Stimulated activated effector memory CD8-positive, alpha-beta T cell treated with anti-CD3 and anti-CD28 coated beads, Interleukin-12 subunit alpha, Interleukin-12 subunit beta, amount 100 ng/mL, for 72 hours (primary cell): ENCODE results near the gene GTF2F2.

Experiments
- ATAC-seq: fragments of 150-1000 bp; cut with Tn5 transposase; 2 replicates; pipeline ENCODE4 v1.10.0; 2021
- DNase-seq, 2 donors: peaks; one replicate each; pipeline ENCODE4 v3.0.0; 2021 to 2022; ENCODE audit warnings: low spot score in 2 of 2
- H3K27ac Mint-ChIP-seq: one replicate; pipeline ENCODE4 v1.8.0; 2022; ENCODE audit warnings: mild to moderate bottlenecking, mixed read lengths
- H3K36me3 Mint-ChIP-seq: one replicate; pipeline ENCODE4 v1.8.0; 2022; ENCODE audit warnings: mild to moderate bottlenecking, mixed read lengths
- H3K4me1 Mint-ChIP-seq: one replicate; pipeline ENCODE4 v1.8.0; 2022; ENCODE audit warnings: mixed read lengths
- H3K4me3 Mint-ChIP-seq: one replicate; pipeline ENCODE4 v1.8.0; 2022; ENCODE audit warnings: mild to moderate bottlenecking, mixed read lengths
- H3K9me3 Mint-ChIP-seq: one replicate; pipeline ENCODE4 v1.8.0; 2022; ENCODE audit warnings: mixed read lengths

The GTF2F2 gene

DNA sequence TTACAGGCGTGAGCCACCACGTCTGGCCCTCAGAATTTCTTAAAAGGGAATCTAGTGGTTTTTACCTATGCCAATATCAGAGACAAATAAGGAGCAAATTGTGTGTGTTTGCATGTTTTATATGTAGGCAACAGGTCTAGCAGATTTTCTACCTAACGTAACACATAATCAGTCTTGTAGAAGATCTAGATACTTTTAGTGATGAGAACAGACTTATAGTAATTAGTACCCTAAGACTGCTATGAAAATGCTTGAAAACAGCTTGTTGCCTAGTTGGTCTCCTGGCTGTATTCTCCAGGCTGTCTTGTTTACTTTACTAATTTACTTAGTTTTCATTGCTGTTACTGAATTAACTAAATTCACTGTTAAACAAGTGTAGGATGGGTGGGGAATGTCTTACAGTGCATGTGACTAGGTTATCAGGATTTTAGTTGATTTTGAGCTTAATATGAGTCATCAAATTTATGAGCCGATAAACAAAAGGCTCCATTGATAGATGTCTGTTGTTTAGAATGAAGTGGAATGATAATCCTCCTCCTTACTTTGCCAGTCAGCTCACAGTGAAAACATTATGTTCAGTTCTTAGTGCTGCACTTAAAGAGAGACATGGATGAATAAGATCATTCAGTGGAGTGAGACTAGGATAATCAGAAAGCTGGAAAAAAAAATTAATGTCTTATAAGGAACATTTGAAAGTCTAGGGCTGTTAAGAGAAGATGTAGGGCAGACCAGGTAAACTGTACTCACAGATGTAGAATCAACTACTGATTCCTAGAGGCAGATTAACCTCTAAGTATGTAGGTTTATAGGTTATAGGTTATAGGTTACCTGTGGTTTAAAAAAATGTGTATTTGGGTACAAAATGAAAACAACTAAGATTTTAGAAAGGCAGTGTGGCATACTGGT lies 22.4 kb downstream of the GTF2F2 start:
- Mint-ChIP-seq H3K4me3 (no peak overlapping the region), H3K27ac (peak overlapping the region; percentile 46), H3K36me3 (peaks cover 31% of the 10 kb centered on the region), H3K9me3 (no peaks in the 10 kb centered on the region), H3K4me1 (peaks cover 28% of the 10 kb centered on the region)
- DNase-seq, result no peak
- ATAC-seq, result no peak

DNA sequence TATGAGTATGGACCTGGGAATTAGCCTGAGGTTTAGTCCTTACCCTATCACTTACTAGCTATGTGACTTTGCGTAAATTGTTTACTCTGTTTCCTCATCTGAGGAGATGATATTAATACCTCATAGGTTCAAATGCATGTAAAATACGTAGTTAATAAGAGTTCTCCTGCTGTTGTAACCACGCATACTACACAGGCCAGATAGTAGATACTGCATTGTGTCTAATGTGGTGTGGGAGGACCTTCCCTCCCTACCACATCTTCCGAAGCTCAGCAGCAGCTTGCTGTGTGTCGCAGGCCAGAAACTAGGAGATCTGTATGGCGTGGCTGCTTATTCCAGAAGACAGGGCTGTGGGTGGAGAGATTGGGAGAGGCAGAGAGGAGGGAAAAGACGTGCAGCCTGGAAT lies 23.0 kb downstream of the GTF2F2 start:
- Mint-ChIP-seq H3K36me3 (peaks cover 25% of the 10 kb centered on the region), H3K27ac (no peak overlapping the region), H3K4me1 (peaks cover 28% of the 10 kb centered on the region), H3K4me3 (no peak overlapping the region), H3K9me3 (no peaks in the 10 kb centered on the region)
- ATAC-seq, result no peak
- no peak for DNase-seq

DNA sequence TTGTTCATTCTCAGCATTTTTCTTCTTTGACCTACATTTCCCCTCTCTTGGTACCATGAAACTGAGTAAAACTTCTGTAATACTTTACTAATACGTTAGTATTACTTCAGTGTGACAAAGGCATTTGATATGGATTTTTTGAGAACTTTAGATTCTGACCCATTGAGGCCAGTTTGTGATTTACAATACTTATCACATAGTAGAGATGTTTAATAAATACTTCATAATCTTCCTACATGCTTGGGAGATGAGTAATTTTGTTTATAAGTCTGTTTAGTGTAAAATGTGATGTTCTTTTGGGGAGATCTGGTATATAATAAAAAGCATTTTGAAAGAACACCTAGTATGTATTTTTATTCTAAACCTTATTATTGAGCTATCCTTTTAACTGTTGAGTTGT lies 29.7 kb downstream of the GTF2F2 start:
- H3K27ac Mint-ChIP-seq, result no peak overlapping the region
- no peak for ATAC-seq
- H3K9me3 Mint-ChIP-seq, result no peaks in the 10 kb centered on the region
- DNase-seq, result no peak
- peaks cover 35% of the 10 kb centered on the region for H3K36me3 Mint-ChIP-seq
- H3K4me1 Mint-ChIP-seq, result peaks cover 10% of the 10 kb centered on the region
- H3K4me3 Mint-ChIP-seq, result no peak overlapping the region

DNA sequence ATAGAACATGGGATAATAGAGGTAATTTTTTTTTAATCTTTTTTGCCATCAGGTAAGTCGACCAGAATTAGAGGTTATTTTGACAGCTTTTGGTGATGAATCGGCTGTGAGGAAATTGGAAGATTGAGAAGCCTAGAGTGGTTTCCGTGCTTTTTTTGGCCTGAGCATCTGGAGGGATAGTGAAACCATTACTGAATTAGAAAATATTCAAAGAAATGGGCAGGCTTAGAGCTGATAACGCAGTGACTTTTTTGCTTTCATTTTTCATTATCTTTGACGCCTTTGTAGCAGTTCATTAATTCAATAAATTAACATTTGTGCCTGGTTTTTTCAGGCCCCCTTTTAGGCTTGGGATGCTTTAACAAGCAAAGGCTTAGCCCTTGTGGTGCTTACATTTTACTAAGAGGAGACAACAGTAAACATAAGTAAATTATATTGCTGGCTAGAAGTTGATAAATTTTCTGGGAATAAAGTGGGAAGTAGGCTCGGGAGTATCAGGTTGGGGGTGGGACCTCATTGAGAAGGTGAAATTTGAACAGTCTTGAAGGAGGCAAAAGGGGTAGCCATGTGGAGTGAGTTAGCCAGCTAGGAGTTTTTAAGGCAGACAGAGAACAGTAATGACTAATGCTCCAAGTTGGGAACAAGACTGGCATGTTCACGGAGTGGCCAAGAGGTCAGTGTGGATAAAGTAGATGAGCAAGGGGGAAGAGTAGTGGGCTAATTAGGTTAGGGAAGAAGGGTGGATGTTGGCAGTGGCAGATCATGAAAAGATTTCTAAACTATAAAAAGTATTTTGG lies 36.5 kb downstream of the GTF2F2 start:
- Mint-ChIP-seq H3K9me3 (peaks cover 5% of the 10 kb centered on the region), H3K4me3 (no peak overlapping the region), H3K36me3 (peaks cover 77% of the 10 kb centered on the region), H3K4me1 (peaks cover 6% of the 10 kb centered on the region), H3K27ac (no peak overlapping the region)
- no peak for DNase-seq
- ATAC-seq, result no peak

DNA sequence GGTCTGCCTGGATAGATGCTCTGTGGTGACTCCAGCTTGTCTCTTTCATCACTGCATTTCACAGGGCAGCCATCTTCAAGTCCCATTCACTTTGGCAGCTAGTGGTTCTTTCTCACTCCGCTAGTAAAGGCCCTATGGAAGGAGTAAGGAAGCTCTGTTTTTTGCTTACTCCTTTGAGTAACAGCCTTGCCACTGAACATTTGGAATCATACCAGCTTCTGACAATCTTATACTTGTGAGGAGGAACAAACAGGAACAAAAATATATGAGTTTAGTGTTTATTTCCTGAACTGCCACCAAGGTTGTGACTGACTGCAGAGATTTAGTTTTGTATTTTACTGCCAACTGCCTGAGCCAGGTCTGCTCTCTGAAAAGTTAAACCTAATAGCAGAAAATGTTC lies 41.9 kb downstream of the GTF2F2 start:
- H3K9me3 Mint-ChIP-seq, result peaks cover 5% of the 10 kb centered on the region
- DNase-seq, result no peak
- peaks cover 41% of the 10 kb centered on the region for H3K36me3 Mint-ChIP-seq

DNA sequence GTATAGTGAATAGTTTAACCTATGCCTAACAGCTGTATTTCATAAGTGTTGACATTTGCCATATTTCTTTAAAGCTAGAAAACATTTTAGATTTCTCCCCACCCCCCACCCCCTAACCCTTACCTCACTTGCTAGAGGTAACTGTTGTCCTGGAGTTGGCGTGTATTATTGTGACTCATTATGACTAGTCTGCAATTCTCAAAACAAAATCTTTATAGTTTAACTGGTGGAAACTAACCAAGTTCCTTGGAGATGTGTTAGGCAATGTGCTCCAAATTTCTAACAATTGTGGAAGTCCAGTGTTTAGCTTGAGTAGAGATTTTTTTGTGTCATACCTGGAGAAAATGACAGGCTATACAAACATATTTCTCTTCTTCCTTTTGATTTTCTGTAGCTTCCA lies 42.5 kb downstream of the GTF2F2 start:
- H3K36me3 Mint-ChIP-seq, result peaks cover 35% of the 10 kb centered on the region
- H3K4me3 Mint-ChIP-seq, result no peak overlapping the region
- no peak overlapping the region for H3K27ac Mint-ChIP-seq
- peaks cover 5% of the 10 kb centered on the region for H3K9me3 Mint-ChIP-seq
- no peaks in the 10 kb centered on the region for H3K4me1 Mint-ChIP-seq
- DNase-seq (no peak), ATAC-seq (peak; percentile 53)

More for the DNA sequence above, 41.9 kb downstream of the GTF2F2 start:
- Mint-ChIP-seq H3K27ac (no peak overlapping the region), H3K4me3 (no peak overlapping the region), H3K4me1 (peaks cover 1% of the 10 kb centered on the region)
- no peak for ATAC-seq

DNA sequence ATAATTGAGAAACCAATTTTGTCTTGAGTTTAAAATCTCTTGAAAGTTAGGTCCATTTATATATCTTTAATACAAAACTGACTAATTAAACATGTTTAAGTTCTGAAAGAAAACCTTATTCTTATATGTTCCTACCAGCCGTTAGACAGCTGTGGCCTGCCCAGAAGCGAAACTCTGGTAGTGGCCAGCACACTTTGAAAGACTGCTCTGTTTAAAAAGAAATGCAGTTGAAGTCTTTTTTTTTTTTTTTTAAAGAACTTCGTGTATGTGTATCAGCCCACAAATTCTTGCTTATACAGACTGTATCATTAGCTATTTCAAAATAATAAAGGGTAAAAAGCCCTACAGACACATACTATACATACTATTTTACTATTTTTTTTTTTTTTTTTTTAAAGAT lies 46.5 kb downstream of the GTF2F2 start:
- H3K4me1 Mint-ChIP-seq, result peaks cover 6% of the 10 kb centered on the region
- peak overlapping the region; percentile 17 for H3K27ac Mint-ChIP-seq
- DNase-seq, result no peak
- no peak for ATAC-seq
- no peak overlapping the region for H3K4me3 Mint-ChIP-seq
- no peaks in the 10 kb centered on the region for H3K9me3 Mint-ChIP-seq
- H3K36me3 Mint-ChIP-seq, result peaks cover 10% of the 10 kb centered on the region

DNA sequence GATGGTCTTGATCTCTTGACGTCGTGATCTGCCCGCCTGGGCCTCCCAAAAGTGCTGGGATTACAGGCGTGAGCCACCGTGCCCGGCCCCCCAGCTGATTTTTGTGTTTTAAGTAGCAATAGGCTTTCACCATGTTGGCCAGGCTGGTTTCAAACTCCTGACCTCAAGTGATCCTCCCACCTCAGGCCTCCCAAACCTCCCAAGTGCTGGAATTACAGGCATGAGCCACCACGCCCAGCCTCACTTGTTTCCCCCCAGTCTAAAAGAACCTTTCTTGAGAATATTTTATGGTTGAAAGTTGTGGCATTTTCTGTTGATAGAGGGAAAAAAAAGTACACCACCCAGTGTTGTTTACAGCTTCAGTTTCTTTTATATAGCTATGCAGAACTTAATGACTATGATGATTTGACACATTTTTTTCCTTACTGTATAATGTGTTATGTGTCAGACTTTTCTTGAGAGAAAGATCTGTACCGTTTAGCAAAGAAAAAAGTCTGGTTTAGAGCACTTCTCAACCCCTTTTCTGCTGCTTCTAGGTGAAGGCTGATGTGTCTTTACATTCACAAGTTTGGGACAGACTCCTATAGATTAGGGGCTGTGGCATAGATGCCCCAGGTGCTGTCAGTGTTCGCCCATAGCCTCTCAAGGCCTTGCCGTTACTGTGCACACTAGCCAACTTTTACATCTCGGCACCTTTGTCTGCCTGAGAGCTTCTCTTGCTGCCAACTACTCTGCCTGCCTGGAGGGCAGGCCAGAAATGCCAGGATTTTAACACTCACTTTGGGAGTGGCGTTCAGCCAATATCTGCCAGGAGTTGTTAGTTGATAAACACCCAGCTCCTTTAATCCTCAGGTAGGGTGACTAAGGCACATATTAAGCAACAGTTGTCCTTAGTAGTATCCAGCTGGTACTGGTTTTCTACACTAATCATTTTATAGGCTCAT lies 47.6 kb downstream of the GTF2F2 start:
- Mint-ChIP-seq H3K36me3 (peaks cover 10% of the 10 kb centered on the region), H3K4me1 (peaks cover 6% of the 10 kb centered on the region), H3K27ac (no peak overlapping the region), H3K9me3 (no peaks in the 10 kb centered on the region), H3K4me3 (no peak overlapping the region)
- ATAC-seq, result no peak
- DNase-seq, result no peak

DNA sequence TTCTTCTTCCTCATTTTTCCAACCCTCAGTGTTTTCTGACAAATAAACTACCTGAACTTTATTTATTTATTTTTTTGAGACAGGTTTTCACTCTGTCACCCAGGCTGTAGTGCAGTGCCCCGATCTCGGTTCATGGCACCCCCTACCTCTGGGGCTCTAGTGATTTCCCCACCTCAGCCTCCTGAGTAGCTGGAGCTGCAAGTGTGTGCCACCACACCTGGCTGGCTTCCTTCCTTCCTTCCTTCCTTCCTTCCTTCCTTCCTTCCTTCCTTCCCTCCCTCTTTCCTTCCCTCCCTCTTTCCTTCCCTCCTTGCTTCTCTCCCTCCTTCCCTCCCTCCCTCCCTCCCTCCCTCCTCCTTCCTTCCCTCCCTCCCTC lies 48.2 kb downstream of the GTF2F2 start:
- Mint-ChIP-seq H3K4me1 (peaks cover 6% of the 10 kb centered on the region), H3K36me3 (peaks cover 11% of the 10 kb centered on the region), H3K4me3 (no peak overlapping the region), H3K27ac (no peak overlapping the region), H3K9me3 (no peaks in the 10 kb centered on the region)
- ATAC-seq, result no peak
- no peak for DNase-seq

DNA sequence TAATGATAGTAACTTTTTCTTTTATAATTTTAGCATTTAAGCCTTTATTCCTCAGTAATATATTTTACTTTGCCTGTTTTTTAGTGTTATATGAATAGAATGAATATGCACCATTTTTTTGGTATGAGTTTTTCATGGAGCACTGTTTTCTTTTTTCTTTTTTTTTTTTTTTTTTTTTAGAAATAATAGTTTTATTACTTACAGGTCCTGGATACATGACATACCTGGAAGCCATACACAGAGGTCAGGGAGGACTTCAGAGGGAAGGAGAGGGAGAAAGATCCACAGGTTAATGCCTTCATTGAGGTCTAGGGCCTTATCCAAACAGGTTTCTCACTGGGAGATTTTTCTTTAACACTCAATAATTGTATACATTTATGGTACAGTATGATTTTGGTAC lies 54.2 kb downstream of the GTF2F2 start:
- Mint-ChIP-seq H3K36me3 (peaks cover 14% of the 10 kb centered on the region), H3K9me3 (no peaks in the 10 kb centered on the region), H3K4me1 (peaks cover 17% of the 10 kb centered on the region), H3K4me3 (no peak overlapping the region), H3K27ac (no peak overlapping the region)
- ATAC-seq, result no peak
- DNase-seq, result no peak

DNA sequence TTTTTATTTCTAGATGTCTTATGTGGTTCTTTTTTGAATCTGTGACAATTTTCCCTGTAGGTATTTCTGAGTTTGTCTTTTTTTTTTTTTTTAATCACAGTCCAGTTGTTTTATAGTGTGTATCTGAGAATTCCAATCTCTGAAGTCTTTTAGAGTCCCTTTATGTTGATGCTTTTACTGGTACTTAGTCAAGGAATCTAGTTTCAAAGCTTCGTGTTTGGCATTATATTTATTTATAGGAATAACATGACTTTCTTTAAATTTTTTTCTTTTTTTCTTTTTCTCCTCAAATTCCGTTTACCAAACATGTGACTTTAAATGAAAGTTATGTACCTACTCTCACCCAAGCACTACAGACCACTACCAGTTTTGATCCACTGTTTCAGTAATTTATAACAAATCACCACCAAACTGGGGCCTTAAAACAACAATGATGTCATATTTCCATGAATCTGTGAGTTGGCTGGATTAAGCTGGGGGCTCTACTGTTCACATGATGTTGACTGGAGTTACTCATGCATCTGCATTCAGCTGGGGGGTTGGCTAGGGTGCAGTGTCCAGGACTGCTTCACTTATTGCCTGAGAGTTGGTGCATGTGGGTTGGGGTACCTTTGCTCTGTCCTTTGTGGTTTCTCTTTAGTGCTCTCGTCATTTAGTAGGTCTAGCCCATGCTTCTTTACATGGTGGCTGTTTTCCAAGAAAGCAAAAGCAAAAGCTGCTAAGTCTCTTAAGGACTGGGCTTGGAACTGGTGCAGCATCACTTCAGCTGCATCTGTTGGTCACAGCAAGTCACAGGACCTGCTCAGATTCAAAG lies 58.2 kb downstream of the GTF2F2 start:
- Mint-ChIP-seq H3K9me3 (no peaks in the 10 kb centered on the region), H3K27ac (no peak overlapping the region), H3K36me3 (peaks cover 15% of the 10 kb centered on the region), H3K4me3 (no peak overlapping the region), H3K4me1 (peaks cover 11% of the 10 kb centered on the region)
- ATAC-seq (peak; percentile 86), DNase-seq (no peak)

DNA sequence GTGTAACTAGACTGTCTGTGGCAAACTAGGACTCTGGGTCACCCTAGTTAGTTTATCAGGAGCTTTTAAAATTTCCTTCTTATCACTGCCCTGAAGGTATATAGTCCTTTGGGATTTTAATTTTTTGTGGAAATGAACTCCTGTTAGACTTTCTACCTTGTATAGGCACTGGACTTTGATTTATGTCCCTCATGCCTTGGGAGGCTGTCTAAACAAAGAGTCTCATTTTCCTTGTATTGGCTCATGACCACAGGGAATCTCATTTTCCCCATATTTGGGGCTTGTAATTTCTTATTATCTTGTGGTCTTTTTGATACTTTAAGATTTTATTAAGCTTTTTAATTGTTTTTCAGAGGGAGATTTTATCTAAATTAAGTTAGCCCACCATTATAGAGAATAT lies 59.1 kb downstream of the GTF2F2 start:
- no peak for ATAC-seq
- DNase-seq, result no peak
- Mint-ChIP-seq H3K36me3 (peaks cover 17% of the 10 kb centered on the region), H3K27ac (no peak overlapping the region), H3K4me3 (no peak overlapping the region), H3K4me1 (peaks cover 11% of the 10 kb centered on the region), H3K9me3 (no peaks in the 10 kb centered on the region)

DNA sequence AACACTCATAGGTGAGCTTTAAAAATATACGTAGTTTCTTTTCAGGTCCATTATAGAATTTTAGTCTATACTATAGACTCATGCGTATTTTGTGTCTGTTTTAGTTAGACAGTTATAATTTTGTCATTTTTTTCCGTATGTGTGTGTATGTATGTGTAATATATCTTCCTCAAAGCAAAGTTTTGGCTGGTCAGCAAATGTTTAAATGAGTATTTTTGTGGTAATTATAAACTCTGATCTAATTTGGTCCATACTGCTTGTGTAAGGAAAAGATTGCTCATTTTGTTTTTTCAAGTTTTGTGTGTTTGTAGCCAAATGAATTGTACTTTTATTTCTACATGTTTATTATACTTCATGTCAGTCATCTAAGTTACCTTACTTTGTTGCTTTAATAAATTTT lies 60.0 kb downstream of the GTF2F2 start:
- peaks cover 17% of the 10 kb centered on the region for H3K36me3 Mint-ChIP-seq
- H3K27ac Mint-ChIP-seq, result no peak overlapping the region
- no peak overlapping the region for H3K4me3 Mint-ChIP-seq
- peaks cover 11% of the 10 kb centered on the region for H3K4me1 Mint-ChIP-seq
- ATAC-seq (peak; percentile 60), DNase-seq (no peak)
- H3K9me3 Mint-ChIP-seq, result no peaks in the 10 kb centered on the region
